Femur (tissue), 1 donor: ENCODE results near the gene CLEC2B.
"Not testable (repeated sequence)": the region's sequence is repeated elsewhere in the genome, so short reads cannot be mapped to it uniquely, and the experiment has no call there.

Experiments
- DNase-seq: peaks from one replicate; pipeline ENCODE4 v3.0.0-alpha.2; 2017

The CLEC2B gene

DNA sequence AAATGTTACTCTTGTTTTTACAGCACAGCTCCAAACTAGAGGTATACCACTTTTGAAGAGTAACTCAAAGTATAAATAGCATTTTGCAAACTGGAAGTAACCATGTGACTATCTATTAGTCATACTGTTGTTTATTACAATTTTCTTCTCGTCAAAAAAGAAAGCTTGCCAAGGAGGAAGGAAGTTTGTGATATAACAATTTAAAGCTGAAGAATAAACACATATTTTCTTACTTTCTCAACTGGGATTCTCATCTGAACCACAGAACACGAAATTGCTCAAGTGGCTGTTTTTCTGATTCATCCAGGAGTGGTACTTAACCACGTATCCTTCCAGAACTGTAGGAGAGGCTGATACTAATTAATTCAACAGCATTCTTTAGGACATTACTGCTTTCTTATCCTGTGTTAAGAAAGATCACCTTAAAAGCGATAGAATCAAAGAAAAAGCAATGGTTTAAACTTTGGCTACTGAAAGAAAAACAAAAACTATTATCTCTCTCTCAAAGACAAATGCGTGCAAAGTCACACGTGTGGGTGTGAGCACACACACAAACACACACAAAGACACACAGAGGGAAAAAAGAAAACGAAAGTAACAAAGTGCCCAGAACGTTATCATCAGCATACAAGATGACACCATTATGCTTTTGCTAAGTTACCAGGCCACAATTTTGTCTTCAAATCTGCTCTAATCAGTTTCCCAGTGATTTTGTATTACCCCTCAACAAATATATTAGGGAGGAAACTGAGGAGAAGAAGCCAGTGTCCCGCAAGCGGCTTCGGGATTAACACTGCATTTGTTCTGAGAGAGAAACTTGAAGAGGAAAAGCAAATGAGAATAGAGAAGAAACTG, at the start of gene CLEC2B:
Gene CLEC2B (minus strand): TSS at position 48 of the 855 bp plus-strand sequence.
- no peak for DNase-seq

DNA sequence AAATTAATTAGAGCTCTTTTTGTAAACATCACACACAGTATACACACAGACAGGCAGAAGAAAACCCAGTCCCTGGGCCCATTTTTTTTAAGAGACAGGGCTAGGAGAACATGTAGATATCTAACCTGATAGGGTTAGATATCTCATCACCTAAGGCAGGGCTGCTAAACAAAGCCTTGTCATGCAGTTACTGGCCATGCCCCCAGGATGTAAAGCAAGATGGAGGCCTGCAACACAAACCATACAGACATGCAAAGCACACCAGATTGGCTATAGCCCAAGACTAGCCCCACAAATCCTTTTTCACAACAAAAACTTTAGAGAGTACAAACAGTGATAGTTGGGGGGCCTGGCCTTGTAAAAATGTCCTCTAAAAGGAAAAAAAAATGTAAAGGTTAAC, 42.6 kb upstream of the CLEC2B start:
- no peak for DNase-seq

- DNase-seq, result no peak
Measured at GRCh38 chr12:9910716-9911421, 41.7 kb upstream of the CLEC2B start.

GRCh38 chr12:9909724-9910123, 40.6 kb upstream of the CLEC2B start:
- DNase-seq, result no peak

DNA sequence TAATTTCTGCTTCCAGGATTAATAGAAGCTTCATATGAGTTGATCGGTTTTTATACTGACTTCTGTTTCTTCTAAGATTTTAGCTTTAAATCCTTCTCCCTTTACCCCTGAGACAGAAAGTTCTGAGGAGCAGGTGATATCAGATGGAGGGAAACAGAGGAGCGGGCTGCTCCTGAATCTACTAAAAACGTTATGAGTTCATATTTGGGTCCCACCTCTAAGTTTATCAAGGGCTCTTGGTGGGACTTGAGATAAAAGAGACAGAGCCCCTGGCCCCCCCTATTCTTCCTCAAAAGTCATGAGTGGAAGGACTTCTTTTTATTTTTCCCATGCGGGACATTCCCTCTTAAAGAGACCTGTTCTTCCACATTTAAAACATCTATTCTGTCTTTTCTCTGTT, 39.2 kb upstream of the CLEC2B start:
- no peak for DNase-seq

DNA sequence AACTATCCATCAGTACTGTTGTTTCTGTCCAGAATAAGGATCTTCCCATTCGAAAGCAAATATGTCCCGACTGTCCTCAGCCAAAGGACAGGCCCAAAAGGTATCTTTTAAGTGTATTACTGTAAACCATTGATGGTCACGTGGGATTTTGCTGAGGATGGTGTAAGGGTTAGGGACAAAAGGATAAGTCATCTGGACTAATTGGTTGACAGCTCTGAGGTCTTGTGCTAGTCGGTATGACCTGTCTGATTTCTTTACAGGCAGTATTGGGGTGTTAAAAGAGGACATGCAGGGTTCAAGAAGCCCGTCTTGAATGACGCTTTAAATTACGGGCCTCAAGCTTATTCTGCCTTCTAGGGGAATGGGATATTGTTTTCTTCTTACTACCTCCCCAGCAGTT, 38.6 kb upstream of the CLEC2B start:
- no peak for DNase-seq

DNA sequence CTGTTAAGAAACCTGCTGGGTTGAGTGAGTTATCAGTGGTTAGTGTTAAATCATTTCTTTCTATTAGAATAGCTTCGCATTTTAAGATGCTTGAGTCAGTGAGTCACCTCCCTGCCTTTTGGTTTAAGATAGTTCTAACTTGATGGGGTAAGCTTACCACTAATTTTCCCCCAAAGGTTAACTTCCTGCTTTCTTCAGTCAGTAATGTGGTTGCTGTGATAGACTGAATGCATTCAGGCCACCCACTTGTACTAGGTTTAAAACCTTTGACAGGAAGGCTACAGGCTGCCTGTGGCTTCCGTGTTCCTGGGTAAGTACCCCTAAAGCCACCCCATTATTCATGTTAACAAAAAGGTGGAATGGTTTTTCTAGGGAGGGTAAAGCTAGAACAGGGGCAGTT, 37.7 kb upstream of the CLEC2B start:
- no peak for DNase-seq

DNA sequence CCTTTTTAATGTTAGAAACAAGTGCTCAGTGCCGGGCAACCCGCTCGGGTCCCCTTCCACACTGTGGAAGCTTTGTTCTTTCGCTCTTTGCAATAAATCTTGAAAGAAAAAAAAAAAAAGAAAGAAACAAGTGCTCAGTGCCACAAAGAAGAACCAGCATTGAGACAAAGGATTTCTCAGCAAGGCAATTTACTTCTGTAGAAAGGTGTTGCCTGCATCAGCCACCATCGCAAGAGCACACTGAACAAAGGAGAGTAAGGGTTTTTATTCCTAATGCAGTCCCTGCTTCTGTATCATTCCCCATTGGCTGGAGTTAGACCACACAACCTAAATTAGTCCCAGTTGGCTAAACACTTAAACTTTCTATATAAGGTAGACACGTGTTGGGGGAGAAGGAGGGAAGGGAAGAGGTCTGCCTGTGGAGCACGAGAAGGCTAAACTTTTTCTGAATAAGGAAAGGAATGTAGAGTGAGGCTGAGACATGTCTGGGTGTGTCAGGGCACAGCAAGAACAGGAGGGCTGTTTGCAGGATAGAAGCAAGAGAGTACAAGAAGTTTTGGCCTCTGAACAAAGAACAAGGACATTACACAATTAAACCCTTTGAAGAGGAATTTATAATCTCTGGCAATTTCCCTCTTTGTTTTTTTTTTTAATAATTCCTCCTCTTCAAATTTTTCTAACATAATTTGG, 33.5 kb upstream of the CLEC2B start:
- DNase-seq, result no peak

DNA sequence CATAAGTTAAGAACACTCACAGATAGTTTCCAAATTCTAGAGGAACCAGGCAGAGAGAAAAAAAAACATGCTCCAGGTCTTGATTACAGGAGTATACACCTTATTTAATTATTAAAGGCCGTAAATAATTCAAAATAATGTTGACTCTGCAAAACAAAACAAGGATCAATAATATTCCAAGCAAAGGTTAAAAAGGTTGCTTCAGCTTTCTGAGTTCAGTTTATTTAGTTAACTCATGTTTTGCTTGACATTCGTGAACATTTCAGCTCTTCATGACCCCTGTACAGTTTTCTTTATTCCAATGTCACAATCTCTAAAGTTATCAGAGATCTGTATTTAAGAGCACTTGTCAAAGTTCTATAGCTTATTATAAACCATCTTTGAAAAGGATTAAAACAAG, 31.8 kb upstream of the CLEC2B start:
- no peak for DNase-seq

DNA sequence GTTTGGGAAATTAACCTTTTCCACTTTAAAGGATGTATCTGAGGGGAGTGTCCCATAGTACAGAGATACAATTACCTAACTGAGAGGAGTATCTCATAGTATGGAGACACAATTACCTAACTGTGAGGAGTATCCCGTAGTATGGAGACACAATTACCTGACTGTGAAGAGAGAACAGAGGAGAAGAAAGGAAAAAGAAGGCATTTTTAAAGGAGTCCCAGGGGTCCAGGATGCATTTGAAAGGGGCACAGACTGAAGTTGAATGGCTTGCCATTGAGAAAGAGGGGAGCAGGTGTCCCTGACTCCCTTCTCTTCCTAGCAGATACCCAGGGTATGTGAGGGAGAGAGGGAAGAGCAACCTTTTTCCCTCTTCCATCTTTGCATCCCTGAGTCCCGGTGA, 30.1 kb upstream of the CLEC2B start:
- DNase-seq, result no peak

DNA sequence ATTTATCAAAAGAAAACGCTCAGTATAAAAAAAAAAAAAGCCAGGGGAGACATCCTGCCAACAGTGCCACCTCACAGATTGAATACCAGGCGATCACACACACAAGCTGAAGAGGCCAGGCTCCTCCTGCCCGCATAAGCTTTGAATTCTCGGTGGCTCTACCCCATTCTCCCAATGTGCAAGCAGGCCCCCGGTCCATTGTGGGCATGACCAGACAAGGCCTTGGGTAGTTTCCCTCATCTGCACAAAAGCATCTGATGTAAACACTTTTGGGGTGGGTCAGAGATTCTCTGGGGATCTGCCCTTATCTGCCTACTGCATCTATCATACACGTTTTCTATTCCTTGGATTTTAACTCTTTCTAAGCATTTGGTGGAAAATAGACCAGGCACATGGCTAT, 28.4 kb upstream of the CLEC2B start:
- DNase-seq, result no peak

- no peak for DNase-seq
Measured at GRCh38 chr12:9895215-9895971, 26.2 kb upstream of the CLEC2B start.

DNA sequence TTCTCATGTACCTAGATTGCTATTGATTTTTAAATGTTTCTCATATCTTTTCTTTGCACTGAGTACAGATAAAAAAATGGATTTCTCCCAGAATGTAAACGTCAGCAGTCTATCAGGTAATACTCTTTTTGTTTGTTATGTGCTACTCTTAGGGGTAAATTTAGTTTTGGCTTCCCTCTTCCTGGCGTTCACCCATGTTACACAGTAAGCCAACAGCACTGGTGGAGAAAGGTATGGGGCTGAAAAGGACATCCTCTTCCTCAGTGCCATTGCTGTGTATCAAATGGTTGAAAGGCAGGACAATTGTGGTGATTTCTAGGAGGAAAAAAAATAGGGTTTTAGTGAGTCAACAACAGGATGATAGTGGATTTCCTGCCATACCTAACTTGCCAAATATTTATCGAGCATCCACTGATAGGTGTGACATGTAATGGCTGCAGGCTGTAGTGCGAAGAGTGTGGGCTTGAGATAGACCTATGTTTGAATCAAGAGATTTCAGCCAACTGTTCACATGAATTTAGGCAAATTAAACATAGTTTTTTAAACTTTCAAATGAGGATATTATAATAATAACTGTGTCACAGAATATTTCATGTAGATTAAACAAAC, 19.6 kb upstream of the CLEC2B start:
- DNase-seq, result no peak

- DNase-seq, result no peak
Measured at GRCh38 chr12:9883175-9883574, 14.0 kb upstream of the CLEC2B start.

GRCh38 chr12:9881988-9882387, 12.8 kb upstream of the CLEC2B start:
- DNase-seq, result no peak

DNA sequence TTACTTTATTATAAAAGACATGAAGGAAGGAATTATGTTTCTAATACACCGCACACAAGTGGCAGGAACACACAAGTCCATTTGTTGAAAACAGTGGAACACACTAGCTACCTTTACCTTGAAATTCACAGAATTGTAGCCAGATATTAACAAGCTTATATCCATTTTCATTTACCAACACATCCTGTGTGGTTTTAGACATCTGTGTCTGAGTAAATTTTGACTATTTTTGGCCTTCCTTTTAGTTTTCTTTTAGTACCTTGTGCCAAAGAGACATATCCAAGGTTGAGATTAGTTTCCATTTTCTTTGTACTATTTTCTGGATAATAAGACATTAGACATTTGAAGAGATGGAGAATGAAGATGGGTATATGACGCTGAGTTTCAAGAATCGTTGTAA, 12.1 kb upstream of the CLEC2B start, which contains the start of gene KLRF2:
Gene KLRF2 (plus strand): TSS at position 244 of the 400 bp plus-strand sequence. CDS start 107 bp downstream, at position 351.
- no peak for DNase-seq

DNA sequence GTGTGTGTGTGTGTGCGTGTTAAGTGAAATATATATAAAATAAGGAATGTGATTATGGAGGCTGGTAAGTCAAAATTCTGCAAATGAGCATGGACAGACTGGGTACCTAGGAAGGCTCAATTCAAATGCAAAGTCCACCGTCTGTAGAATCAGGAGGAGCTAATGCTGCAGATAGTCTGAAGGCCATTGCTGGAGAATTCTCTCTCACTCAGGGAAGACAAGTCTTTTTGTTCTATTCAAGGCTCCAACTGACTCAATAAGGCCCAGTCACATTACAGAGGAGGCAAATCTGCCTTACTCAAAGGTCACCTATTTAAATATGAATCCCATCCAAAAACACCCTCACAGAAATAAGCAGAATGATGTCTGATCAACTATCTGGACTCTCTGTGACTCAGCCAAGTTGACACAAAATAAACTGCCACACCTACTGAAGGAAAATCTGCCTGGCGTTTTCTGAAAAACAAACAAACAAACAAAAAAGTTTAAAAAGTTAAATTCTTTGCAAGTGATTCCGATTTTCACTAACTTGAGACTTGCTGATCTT, 11.5 kb upstream of the CLEC2B start:
- no peak for DNase-seq

GRCh38 chr12:9876120-9876519, 7.0 kb upstream of the CLEC2B start:
- not testable (repeated sequence) for DNase-seq

DNA sequence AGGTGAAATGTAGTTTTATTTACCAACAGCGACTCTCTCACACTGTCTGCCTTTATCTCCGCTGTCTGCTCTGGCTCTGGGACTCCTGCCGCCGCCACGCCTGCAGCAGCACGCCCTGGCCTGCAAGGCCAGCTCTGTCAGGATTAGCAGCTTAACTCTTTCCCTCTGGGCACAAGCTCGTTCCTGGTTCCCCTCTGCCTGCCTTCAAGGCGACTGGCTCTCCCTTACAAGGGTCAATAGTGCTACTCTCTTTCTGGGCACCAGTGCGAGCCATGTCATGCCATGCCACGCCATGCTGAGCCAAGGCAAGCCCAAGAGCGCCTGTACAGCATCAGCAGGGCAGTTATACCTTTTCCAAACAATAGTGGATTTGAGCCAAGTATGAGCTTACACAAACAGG, 3.6 kb upstream of the CLEC2B start:
- DNase-seq, result no peak

DNA sequence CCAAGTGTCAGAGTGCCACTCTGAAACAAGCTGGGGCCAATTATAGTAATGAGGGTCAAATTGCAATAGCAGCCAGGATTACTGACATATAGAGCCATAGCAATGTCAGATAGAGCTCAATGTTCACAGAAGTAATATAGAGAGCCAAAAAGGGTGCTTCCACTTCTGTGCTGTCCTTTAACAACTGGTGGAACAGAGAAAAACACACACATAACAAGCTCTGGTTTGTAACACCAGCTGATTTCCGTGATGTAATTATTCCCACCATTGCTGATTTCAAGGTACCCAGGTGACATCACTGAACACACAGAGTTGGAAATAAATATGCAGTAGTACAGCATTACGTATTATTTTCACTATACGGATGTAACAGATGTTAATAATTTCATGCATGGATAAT, 3.0 kb upstream of the CLEC2B start:
- DNase-seq, result no peak

GRCh38 chr12:9870286-9870866, 1.2 kb upstream of the CLEC2B start:
- DNase-seq, result no peak

DNA sequence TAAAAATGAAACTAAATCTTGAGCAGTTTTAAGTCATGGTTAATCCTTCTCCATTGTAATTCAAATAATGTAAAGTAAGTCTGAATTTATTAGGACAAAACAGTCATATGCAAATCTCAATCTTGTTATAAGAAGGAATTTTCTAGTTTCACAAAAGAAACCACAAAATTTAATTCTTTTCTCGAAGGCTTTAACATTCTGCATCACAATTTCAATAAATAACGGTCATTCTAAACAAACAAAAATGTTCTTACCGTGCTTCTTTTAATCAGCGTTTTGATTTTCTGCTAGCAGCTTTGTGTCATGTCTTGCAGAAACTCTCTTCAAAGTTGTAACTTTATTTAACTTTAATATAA, 225 bp downstream of the CLEC2B start:
- no peak for DNase-seq
